Activated CD4-positive, alpha-beta T cell treated with anti-CD3 and anti-CD28 coated beads for 36 hours (primary cell): Measurements from ENCODE around the gene RTN1. TPM values are rescaled to one million over a fixed set of nuclear protein-coding genes. Genes with fewer than 3 reads are reported as not detected.

Experiments
- ATAC-seq: fragments of 200-7000 bp; cut with Tn5 transposase; one replicate; pipeline ENCODE4 v1.10.0; 2021; ENCODE audit warnings: mild to moderate bottlenecking, moderate library complexity
- CTCF ChIA-PET: fragments of 350-600 bp; sonication (Branson Sonifier 250); formaldehyde crosslinking; loops from one replicate; lab custom pipeline; 2021; ENCODE audit warnings: antibody characterized with exemption; lab: Charles Lee
- POLR2A ChIA-PET: fragments of 350-600 bp; sonication (Branson Sonifier 250); formaldehyde crosslinking; loops from one replicate; lab custom pipeline; 2021; ENCODE audit warnings: antibody characterized with exemption, inconsistent platforms; lab: Charles Lee
- DNase-seq: peaks from one replicate; pipeline ENCODE4 v3.0.0-alpha.2; 2020
- H3K27ac Mint-ChIP-seq: one replicate; pipeline ENCODE4 v1.8.0; 2021; ENCODE audit warnings: mixed read lengths
- H3K27me3 Mint-ChIP-seq: one replicate; pipeline ENCODE4 v1.8.0; 2021; ENCODE audit warnings: mixed read lengths
- H3K36me3 Mint-ChIP-seq: one replicate; pipeline ENCODE4 v1.8.0; 2021; ENCODE audit warnings: low read depth, mixed read lengths
- H3K4me1 Mint-ChIP-seq: one replicate; pipeline ENCODE4 v1.8.0; 2021; ENCODE audit warnings: mixed read lengths
- H3K4me3 Mint-ChIP-seq: one replicate; pipeline ENCODE4 v1.8.0; 2021; ENCODE audit warnings: mild to moderate bottlenecking, moderate library complexity, mixed read lengths
- H3K9me3 Mint-ChIP-seq: one replicate; pipeline ENCODE4 v1.8.0; 2021; ENCODE audit warnings: low read depth, mixed read lengths
- intact Hi-C, 2 experiments: fragments of 100-400 bp; cut with DNase I in 1 of 2; cut with micrococcal nuclease in 1 of 2; formaldehyde crosslinking; loops; one replicate each; pipeline versions ENCODE4 v1.14.2 to v1.15.1; 2022 to 2024; cut with DNase I, micrococcal nuclease
- total RNA-seq, 2 experiments: library from RNA; stranded (reverse); gene quantifications; one replicate each; pipeline ENCODE4 v1.2.3, GENCODE V29; 2021

Gene RTN1
- not detected for total RNA-seq

- Mint-ChIP-seq H3K27me3 (peaks cover 41% of the 10 kb centered on the region), H3K9me3 (peaks cover 3% of the 10 kb centered on the region), H3K36me3 (no peaks in the 10 kb centered on the region), H3K4me1 (peaks cover 6% of the 10 kb centered on the region), H3K27ac (no peak within 1 kb of the TSS), H3K4me3 (peak within 1 kb of the TSS; percentile 72)
- intact Hi-C loops = no loop called here
- peak; percentile 72 for ATAC-seq
- CTCF ChIA-PET = interaction anchor here (0.9 to 1.0 kb wide), 2 partner anchors 132 to 363 kb away, joined by 4 to 5 read pairs; no protein-coding TSS in a partner anchor
- DNase-seq = peak; percentile 55
- POLR2A ChIA-PET = no interaction called here
These were observed at the start of gene RTN1 for GRCh38 chr14:59870277-59871165. Gene RTN1 (minus strand): TSS chr14:59870776. CDS start chr14:59870630, 146 bp downstream.

GRCh38 chr14:59920378-59920683, 49.8 kb upstream of the RTN1 start:
- ATAC-seq = no peak
- intact Hi-C loops = no loop called here

GRCh38 chr14:59919570-59920377, 49.2 kb upstream of the RTN1 start, which contains the start of gene LRRC9:
Gene LRRC9 (plus strand): TSS chr14:59920144.
- Mint-ChIP-seq H3K4me1 (peaks cover 6% of the 10 kb centered on the region), H3K36me3 (no peaks in the 10 kb centered on the region), H3K4me3 (peak within 1 kb of the TSS; percentile 58), H3K9me3 (no peaks in the 10 kb centered on the region), H3K27me3 (peaks cover 34% of the 10 kb centered on the region), H3K27ac (no peak within 1 kb of the TSS)
- ChIA-PET CTCF (interaction anchor here (0.8 kb wide), 1 partner anchor 264 kb away, joined by 3 read pairs; no protein-coding TSS in a partner anchor), POLR2A (no interaction called here)
- ATAC-seq (peak; percentile 23), DNase-seq (peak; percentile 25)
- intact Hi-C loops = loop anchor here (2.0 to 5.0 kb wide), 2 partner anchors 287 kb away; no protein-coding TSS in a partner anchor

More at GRCh38 chr14:59920378-59920683, 49.8 kb upstream of the RTN1 start:
- DNase-seq = no peak
- Mint-ChIP-seq H3K9me3 (no peaks in the 10 kb centered on the region), H3K4me3 (peak overlapping the region; percentile 45), H3K27me3 (peaks cover 36% of the 10 kb centered on the region), H3K36me3 (no peaks in the 10 kb centered on the region), H3K27ac (no peak overlapping the region), H3K4me1 (peaks cover 6% of the 10 kb centered on the region)
- ChIA-PET CTCF (interaction anchor here (0.8 kb wide), 1 partner anchor 263 kb away, joined by 3 read pairs; no protein-coding TSS in a partner anchor), POLR2A (no interaction called here)

DNA sequence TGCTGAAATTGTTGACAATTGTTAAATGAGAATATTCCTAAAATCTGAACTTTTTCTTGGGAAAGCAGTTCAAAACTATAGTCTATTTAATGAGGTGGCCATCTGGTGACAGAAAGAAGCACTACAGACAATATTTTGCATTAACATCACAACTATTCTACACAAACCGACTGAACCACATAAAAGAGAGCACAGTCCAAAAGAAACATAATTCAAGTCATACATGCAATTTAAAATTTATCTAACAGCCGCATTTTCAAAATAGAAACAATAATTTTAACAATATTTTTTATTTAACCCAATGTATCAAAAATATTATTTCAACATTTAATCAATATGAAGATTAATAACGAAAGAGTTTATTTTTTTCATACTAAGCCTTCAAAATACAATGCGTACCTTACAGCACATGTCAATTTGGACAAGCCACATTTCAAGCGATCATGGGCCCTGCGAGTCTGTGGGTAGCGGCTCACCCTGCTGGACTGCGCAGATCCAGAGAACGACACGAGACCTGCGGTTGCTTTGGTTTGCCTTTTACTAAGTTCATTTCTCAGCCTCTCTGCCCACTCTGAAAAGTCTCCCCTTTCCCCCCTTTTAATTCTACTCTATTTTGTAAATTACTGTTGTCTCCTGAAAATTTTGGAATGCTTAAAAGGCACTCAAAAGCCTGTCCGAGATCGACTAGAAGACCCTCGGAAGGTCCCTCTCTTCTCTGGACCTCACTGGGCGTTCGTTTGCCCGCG, 48.4 kb upstream of the RTN1 start:
- no peaks in the 10 kb centered on the region for H3K36me3 Mint-ChIP-seq
- peaks cover 6% of the 10 kb centered on the region for H3K4me1 Mint-ChIP-seq
- intact Hi-C loops = loop anchor here (1.0 to 5.0 kb wide), 3 partner anchors 46 to 287 kb away; no protein-coding TSS in a partner anchor
- no peaks in the 10 kb centered on the region for H3K9me3 Mint-ChIP-seq
- POLR2A ChIA-PET = no interaction called here
- peak overlapping the region; percentile 58 for H3K4me3 Mint-ChIP-seq
- CTCF ChIA-PET = interaction anchor here (1.0 to 1.2 kb wide), 2 partner anchors 21 to 266 kb away, joined by 3 to 5 read pairs; no protein-coding TSS in a partner anchor
- H3K27ac Mint-ChIP-seq = no peak overlapping the region
- peaks cover 29% of the 10 kb centered on the region for H3K27me3 Mint-ChIP-seq
- peak; percentile 30 for ATAC-seq
- peak; percentile 35 for DNase-seq

- Mint-ChIP-seq H3K9me3 (no peaks in the 10 kb centered on the region), H3K27me3 (peaks cover 27% of the 10 kb centered on the region), H3K4me1 (no peaks in the 10 kb centered on the region), H3K27ac (no peak overlapping the region), H3K4me3 (no peak overlapping the region), H3K36me3 (no peaks in the 10 kb centered on the region)
- intact Hi-C loops = no loop called here
- ChIA-PET CTCF (interaction anchor here (1.0 kb wide), 1 partner anchor 10 kb away, joined by 3 read pairs; no protein-coding TSS in a partner anchor), POLR2A (no interaction called here)
- DNase-seq = no peak
- ATAC-seq = no peak
These were observed 42.6 kb upstream of the RTN1 start for GRCh38 chr14:59913187-59913586.

DNA sequence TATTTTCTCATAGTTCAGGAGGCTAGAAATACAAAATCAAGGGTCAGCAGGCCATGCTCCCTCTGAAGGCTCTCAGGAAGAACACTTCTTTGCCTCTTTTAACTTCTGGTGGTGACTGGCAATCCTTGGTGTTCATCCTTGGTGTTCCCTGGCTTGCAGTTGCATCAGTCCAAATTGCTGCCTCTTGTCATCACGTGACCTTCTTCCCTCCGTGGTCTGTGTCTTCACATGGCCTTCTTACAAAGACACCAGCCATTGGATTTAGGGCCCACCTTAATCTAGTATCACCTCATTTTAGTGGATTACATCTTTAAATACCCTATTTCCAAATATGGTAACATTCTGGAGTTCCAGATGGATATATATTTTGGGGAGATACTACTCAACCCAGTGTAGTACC, 41.9 kb upstream of the RTN1 start:
- DNase-seq (no peak), ATAC-seq (no peak)
- intact Hi-C loops = no loop called here
- Mint-ChIP-seq H3K4me1 (no peaks in the 10 kb centered on the region), H3K4me3 (no peak overlapping the region), H3K27ac (no peak overlapping the region), H3K27me3 (peaks cover 29% of the 10 kb centered on the region), H3K36me3 (no peaks in the 10 kb centered on the region), H3K9me3 (no peaks in the 10 kb centered on the region)
- POLR2A ChIA-PET = no interaction called here
- CTCF ChIA-PET = interaction anchor here (1.0 kb wide), 1 partner anchor 10 kb away, joined by 3 read pairs; no protein-coding TSS in a partner anchor

DNA sequence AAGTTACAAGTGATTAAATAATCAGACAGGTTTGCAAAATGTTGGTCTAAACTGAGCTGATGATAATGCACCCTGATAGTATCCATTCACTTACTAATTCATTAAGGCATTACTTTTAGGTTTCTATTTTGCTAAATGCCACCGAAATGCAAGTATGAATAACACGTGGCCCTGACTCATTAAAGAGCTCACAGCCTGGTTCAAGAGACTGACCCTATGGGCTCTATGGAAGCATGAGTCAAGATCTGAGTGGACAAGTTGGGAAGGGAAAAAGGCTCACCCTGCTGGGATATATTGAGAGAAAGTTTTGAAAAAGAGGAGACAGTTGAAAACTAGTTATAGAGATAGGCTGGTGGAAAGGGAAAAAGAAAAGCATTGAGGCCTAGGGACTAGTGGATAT, 34.6 kb upstream of the RTN1 start:
- Mint-ChIP-seq H3K4me1 (no peaks in the 10 kb centered on the region), H3K9me3 (no peaks in the 10 kb centered on the region), H3K27ac (no peak overlapping the region), H3K4me3 (no peak overlapping the region), H3K36me3 (no peaks in the 10 kb centered on the region), H3K27me3 (peaks cover 19% of the 10 kb centered on the region)
- intact Hi-C loops = no loop called here
- ATAC-seq (no peak), DNase-seq (no peak)
- ChIA-PET POLR2A (no interaction called here), CTCF (interaction anchor here (1.8 kb wide), 1 partner anchor 61 kb away, joined by 3 read pairs; no protein-coding TSS in a partner anchor)

DNA sequence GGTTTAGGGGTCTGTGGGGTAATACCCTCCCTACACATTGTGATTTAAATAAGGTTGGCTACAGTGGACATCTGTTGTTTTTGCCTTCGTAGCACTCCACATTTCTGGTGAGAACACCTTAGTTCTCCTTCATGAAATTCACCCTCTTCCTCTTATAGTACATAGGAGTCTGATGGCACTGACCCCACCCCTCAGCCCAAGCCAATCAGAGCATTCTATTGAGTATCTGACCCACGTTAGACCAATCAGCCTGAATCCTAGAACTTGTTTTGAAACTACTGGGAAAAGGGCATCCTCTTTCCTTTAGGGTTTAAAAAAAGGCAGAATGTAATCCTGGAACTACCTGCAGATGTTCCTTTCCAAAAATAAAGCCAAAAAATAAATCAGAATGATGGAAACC, 33.6 kb upstream of the RTN1 start:
- ChIA-PET POLR2A (no interaction called here), CTCF (no interaction called here)
- Mint-ChIP-seq H3K36me3 (no peaks in the 10 kb centered on the region), H3K27me3 (peaks cover 15% of the 10 kb centered on the region), H3K4me1 (no peaks in the 10 kb centered on the region), H3K9me3 (no peaks in the 10 kb centered on the region), H3K27ac (no peak overlapping the region), H3K4me3 (no peak overlapping the region)
- ATAC-seq (no peak), DNase-seq (no peak)
- intact Hi-C loops = no loop called here

DNA sequence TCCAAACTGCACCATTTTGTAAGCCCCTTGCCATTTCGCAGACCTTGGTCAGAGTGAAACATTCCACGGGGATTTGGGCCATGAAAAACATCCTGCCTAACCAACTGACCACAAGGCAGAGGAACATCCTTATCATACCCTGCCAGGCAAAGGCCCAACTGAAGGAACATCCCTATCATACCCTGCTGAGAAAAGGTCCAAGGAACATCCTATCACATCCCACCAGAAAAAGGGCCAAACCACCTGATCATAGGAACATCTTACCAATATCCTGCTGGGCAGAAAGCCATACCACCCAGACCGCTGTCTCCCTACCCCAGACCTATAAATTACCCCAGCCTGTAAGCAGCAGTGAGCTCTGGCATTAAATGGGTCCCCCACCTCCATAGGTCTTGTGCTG, 30.0 kb upstream of the RTN1 start:
- H3K4me3 Mint-ChIP-seq = no peak overlapping the region
- no peaks in the 10 kb centered on the region for H3K36me3 Mint-ChIP-seq
- POLR2A ChIA-PET = no interaction called here
- H3K27ac Mint-ChIP-seq = no peak overlapping the region
- CTCF ChIA-PET = interaction anchor here (0.8 kb wide), 1 partner anchor 409 kb away, joined by 3 read pairs; no protein-coding TSS in a partner anchor
- no peaks in the 10 kb centered on the region for H3K4me1 Mint-ChIP-seq
- DNase-seq (no peak), ATAC-seq (no peak)
- no peaks in the 10 kb centered on the region for H3K9me3 Mint-ChIP-seq
- H3K27me3 Mint-ChIP-seq = peaks cover 16% of the 10 kb centered on the region
- intact Hi-C loops = no loop called here

DNA sequence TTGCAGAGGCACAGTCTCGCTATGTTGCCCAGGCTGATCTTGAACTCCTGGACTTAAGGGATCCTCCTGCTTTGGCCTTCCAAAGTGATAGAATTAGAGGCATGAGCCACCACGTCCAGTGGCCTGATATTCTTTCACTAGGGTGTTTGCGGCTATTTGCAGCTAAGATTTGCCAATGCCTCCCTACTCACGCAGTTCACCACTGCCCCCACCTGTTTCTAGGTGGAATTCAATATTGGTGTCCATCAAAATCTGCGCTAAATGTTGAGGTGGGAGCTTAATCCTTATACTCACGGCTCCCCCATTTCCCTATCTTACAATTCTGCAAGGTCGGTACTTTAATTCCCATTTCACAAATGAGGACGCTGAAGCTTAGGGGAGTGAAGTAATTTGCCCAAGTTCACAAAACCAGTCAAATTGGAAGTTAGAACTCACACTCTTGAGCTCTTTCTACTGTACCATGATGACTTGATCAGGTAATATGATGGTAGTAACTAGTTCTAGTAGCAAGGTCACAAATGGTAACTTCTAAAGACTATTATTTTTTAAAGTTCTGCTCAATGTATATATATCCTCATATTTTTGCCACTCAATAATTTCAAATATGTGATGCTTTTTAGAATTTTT, 27.3 kb upstream of the RTN1 start:
- no peaks in the 10 kb centered on the region for H3K4me1 Mint-ChIP-seq
- POLR2A ChIA-PET = no interaction called here
- peaks cover 16% of the 10 kb centered on the region for H3K27me3 Mint-ChIP-seq
- CTCF ChIA-PET = interaction anchor here (0.7 to 1.6 kb wide), 5 partner anchors 21 to 321 kb away, joined by 3 to 5 read pairs (median 4); no protein-coding TSS in a partner anchor
- no peaks in the 10 kb centered on the region for H3K36me3 Mint-ChIP-seq
- ATAC-seq = no peak
- peak; percentile 16 for DNase-seq
- intact Hi-C loops = no loop called here
- H3K9me3 Mint-ChIP-seq = no peaks in the 10 kb centered on the region
- no peak overlapping the region for H3K27ac Mint-ChIP-seq
- H3K4me3 Mint-ChIP-seq = no peak overlapping the region
